ENCODE data around the gene CUEDC1. TPM values are rescaled to one million over a fixed set of nuclear protein-coding genes. Genes with fewer than 3 reads are reported as not detected.

The CUEDC1 gene
- total and polyA plus RNA-seq, 2 of the 13 experiments (the other 11 are each of a cell fraction or from before 2014, with no cell fraction given): 7.4 to 12.9 TPM

DNA sequence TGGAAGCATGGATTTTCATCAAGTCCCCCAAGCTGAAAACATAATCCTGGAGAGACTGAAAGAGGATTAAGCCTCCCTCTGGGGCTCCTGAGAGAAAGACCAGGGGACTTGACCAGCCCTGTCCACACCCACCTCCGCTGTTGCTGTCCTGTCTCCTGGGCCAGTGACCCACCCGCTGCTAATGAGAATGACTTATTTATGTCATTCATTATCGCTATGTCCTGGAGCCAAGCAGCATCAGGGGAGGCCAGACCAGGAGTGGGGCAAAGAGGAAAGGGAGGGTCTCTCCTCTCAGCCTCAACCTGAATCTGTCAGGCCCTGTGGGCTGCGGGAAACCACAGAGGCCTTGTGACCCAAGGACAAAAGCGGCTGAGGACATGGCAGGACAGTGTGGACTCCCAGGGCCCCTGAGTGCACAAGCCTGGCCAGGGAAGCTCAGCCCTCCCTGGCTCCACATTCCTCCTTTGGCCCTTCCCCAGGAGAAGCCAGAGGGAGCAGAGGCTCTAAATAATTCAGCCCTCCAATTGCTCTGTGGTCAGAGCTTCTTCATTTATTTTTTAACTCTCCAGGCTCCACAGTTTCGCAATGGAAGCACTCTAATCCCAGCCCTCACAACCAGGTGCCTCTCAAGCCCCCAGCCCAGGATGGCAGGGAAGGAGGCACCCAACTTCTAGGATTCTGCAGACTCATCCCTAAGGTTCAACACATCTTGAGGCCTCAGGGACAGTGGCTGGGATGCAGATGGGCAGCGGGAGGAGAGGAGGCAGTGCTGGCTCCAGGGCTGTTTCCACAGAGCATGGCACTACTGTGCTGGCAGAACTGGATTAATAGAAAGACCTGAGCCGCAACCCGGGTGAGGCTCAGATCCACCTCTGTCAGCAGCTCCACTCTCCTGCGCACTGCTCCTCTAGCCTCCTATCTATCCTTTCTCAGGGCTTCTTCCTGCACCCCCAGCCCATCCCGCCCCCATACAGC is 19.1 kb downstream of the CUEDC1 start (continued):
- TF ChIP-seq, protein P1, sequence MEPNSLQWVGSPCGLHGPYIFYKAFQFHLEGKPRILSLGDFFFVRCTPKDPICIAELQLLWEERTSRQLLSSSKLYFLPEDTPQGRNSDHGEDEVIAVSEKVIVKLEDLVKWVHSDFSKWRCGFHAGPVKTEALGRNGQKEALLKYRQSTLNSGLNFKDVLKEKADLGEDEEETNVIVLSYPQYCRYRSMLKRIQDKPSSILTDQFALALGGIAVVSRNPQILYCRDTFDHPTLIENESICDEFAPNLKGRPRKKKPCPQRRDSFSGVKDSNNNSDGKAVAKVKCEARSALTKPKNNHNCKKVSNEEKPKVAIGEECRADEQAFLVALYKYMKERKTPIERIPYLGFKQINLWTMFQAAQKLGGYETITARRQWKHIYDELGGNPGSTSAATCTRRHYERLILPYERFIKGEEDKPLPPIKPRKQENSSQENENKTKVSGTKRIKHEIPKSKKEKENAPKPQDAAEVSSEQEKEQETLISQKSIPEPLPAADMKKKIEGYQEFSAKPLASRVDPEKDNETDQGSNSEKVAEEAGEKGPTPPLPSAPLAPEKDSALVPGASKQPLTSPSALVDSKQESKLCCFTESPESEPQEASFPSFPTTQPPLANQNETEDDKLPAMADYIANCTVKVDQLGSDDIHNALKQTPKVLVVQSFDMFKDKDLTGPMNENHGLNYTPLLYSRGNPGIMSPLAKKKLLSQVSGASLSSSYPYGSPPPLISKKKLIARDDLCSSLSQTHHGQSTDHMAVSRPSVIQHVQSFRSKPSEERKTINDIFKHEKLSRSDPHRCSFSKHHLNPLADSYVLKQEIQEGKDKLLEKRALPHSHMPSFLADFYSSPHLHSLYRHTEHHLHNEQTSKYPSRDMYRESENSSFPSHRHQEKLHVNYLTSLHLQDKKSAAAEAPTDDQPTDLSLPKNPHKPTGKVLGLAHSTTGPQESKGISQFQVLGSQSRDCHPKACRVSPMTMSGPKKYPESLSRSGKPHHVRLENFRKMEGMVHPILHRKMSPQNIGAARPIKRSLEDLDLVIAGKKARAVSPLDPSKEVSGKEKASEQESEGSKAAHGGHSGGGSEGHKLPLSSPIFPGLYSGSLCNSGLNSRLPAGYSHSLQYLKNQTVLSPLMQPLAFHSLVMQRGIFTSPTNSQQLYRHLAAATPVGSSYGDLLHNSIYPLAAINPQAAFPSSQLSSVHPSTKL (CRISPR knock-in tag; IDR thresholded peaks at IDR 0.05): 0 out of 2 replicates have a peak, but pooled peaks have one; percentile 34
- TF ChIP-seq SALL1 (CRISPR knock-in tag; IDR thresholded peaks at IDR 0.05) (no peak; the same call in 1 of the 2 replicates), SP4 (CRISPR knock-in tag; IDR thresholded peaks at IDR 0.05) (peak; percentile 57; the same call in 1 of the 2 replicates), ZSCAN29 (CRISPR knock-in tag; conservative IDR thresholded peaks at IDR 0.05) (peak; percentile 63; the same call in 1 of the 2 replicates), HOXA3 (CRISPR knock-in tag; IDR thresholded peaks at IDR 0.05) (peak; percentile 30; the same call in 1 of the 2 replicates), DMAP1 (CRISPR knock-in tag; IDR thresholded peaks at IDR 0.05) (peak; percentile 19; the same call in 1 of the 2 replicates), ZNF790 (CRISPR knock-in tag; IDR thresholded peaks at IDR 0.05; ENCODE audit: borderline replicate concordance) (peak; percentile 27; the same call in 1 of the 2 replicates), LCORL (IDR thresholded peaks at IDR 0.05) (no peak; the same call in 1 of the 2 replicates), LCORL (CRISPR knock-in tag; IDR thresholded peaks at IDR 0.05) (0 out of 2 replicates have a peak, but pooled peaks have one; percentile 31)
- TF ChIP-seq, protein P2, sequence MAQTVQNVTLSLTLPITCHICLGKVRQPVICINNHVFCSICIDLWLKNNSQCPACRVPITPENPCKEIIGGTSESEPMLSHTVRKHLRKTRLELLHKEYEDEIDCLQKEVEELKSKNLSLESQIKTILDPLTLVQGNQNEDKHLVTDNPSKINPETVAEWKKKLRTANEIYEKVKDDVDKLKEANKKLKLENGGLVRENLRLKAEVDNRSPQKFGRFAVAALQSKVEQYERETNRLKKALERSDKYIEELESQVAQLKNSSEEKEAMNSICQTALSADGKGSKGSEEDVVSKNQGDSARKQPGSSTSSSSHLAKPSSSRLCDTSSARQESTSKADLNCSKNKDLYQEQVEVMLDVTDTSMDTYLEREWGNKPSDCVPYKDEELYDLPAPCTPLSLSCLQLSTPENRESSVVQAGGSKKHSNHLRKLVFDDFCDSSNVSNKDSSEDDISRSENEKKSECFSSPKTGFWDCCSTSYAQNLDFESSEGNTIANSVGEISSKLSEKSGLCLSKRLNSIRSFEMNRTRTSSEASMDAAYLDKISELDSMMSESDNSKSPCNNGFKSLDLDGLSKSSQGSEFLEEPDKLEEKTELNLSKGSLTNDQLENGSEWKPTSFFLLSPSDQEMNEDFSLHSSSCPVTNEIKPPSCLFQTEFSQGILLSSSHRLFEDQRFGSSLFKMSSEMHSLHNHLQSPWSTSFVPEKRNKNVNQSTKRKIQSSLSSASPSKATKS (CRISPR knock-in tag; IDR thresholded peaks at IDR 0.05): no peak
- TF ChIP-seq, protein P3, sequence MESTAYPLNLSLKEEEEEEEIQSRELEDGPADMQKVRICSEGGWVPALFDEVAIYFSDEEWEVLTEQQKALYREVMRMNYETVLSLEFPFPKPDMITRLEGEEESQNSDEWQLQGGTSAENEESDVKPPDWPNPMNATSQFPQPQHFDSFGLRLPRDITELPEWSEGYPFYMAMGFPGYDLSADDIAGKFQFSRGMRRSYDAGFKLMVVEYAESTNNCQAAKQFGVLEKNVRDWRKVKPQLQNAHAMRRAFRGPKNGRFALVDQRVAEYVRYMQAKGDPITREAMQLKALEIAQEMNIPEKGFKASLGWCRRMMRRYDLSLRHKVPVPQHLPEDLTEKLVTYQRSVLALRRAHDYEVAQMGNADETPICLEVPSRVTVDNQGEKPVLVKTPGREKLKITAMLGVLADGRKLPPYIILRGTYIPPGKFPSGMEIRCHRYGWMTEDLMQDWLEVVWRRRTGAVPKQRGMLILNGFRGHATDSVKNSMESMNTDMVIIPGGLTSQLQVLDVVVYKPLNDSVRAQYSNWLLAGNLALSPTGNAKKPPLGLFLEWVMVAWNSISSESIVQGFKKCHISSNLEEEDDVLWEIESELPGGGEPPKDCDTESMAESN (CRISPR knock-in tag; conservative IDR thresholded peaks at IDR 0.05): 0 out of 2 replicates have a peak, but pooled peaks have one; percentile 19
- TF ChIP-seq, protein P4, sequence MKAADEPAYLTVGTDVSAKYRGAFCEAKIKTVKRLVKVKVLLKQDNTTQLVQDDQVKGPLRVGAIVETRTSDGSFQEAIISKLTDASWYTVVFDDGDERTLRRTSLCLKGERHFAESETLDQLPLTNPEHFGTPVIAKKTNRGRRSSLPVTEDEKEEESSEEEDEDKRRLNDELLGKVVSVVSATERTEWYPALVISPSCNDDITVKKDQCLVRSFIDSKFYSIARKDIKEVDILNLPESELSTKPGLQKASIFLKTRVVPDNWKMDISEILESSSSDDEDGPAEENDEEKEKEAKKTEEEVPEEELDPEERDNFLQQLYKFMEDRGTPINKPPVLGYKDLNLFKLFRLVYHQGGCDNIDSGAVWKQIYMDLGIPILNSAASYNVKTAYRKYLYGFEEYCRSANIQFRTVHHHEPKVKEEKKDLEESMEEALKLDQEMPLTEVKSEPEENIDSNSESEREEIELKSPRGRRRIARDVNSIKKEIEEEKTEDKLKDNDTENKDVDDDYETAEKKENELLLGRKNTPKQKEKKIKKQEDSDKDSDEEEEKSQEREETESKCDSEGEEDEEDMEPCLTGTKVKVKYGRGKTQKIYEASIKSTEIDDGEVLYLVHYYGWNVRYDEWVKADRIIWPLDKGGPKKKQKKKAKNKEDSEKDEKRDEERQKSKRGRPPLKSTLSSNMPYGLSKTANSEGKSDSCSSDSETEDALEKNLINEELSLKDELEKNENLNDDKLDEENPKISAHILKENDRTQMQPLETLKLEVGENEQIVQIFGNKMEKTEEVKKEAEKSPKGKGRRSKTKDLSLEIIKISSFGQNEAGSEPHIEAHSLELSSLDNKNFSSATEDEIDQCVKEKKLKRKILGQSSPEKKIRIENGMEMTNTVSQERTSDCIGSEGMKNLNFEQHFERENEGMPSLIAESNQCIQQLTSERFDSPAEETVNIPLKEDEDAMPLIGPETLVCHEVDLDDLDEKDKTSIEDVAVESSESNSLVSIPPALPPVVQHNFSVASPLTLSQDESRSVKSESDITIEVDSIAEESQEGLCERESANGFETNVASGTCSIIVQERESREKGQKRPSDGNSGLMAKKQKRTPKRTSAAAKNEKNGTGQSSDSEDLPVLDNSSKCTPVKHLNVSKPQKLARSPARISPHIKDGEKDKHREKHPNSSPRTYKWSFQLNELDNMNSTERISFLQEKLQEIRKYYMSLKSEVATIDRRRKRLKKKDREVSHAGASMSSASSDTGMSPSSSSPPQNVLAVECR (CRISPR knock-in tag; IDR thresholded peaks at IDR 0.05; ENCODE audit: borderline replicate concordance): peak; percentile 38; the same call in 1 of the 2 replicates

Data from HepG2 (cell line).